ENCODE data around the gene ELL2. TPM values are rescaled to one million over a fixed set of nuclear protein-coding genes. Genes with fewer than 3 reads are reported as not detected.

Gene ELL2
- total and polyA plus RNA-seq, 2 donors from 2014 or later = 10.1 to 37.2 TPM

DNA sequence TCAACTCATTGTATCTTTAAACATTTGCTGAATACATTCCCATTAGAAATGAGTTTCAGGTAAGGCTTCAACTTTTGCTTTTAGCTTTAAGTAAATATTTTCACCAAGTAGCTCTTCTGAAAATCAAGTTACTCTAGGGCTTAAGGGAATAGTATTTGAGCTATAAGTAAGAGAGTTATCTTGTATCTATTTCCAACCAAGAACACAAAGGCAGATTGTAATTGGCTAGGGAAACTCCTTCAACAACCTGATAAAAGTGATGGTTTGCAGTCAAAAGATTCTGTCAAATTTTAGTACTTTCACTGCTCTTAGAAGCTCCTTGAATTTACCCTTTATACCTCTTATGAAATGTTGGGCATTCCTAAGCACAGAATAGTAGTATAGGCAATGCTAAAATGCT, 13.0 kb downstream of the ELL2 start:
- H3K4me1 ChIP-seq (ENCODE audit: control insufficient read depth in 2 of 3, insufficient read depth in 2 of 3, low read depth in 1 of 3, low read length in 3 of 3) = peaks cover 0 to 3% (median 0%) of the 10 kb centered on the region in 3 donors
- DNase-seq = no peak
- intact Hi-C loops (cut with DNase I) = no loop called here
- TF ChIP-seq, protein P1, sequence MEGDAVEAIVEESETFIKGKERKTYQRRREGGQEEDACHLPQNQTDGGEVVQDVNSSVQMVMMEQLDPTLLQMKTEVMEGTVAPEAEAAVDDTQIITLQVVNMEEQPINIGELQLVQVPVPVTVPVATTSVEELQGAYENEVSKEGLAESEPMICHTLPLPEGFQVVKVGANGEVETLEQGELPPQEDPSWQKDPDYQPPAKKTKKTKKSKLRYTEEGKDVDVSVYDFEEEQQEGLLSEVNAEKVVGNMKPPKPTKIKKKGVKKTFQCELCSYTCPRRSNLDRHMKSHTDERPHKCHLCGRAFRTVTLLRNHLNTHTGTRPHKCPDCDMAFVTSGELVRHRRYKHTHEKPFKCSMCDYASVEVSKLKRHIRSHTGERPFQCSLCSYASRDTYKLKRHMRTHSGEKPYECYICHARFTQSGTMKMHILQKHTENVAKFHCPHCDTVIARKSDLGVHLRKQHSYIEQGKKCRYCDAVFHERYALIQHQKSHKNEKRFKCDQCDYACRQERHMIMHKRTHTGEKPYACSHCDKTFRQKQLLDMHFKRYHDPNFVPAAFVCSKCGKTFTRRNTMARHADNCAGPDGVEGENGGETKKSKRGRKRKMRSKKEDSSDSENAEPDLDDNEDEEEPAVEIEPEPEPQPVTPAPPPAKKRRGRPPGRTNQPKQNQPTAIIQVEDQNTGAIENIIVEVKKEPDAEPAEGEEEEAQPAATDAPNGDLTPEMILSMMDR (IDR thresholded peaks at IDR 0.05; ENCODE audit: borderline replicate concordance, extremely low read depth, insufficient read depth) = no peak
- H3K9me3 ChIP-seq (ENCODE audit: control insufficient read depth in 2 of 3, insufficient read depth in 1 of 3, low read length in 3 of 3) = no peaks in the 10 kb centered on the region
- H3K4me3 ChIP-seq (ENCODE audit: low read length in 3 of 3) = no peak overlapping the region
- FAIRE-seq = no peak
- H3K9ac ChIP-seq (ENCODE audit: low read length in 3 of 3) = no peak overlapping the region
- no peaks in the 10 kb centered on the region for H3K27me3 ChIP-seq (ENCODE audit: control insufficient read depth, insufficient read depth, low read length)
- no peaks in the 10 kb centered on the region for H3K36me3 ChIP-seq (ENCODE audit: control insufficient read depth in 2 of 3, insufficient read depth in 3 of 3, low read length in 3 of 3)
- no peak overlapping the region for H3K27ac ChIP-seq (ENCODE audit: low read depth in 2 of 2, low read length in 2 of 2)

DNA sequence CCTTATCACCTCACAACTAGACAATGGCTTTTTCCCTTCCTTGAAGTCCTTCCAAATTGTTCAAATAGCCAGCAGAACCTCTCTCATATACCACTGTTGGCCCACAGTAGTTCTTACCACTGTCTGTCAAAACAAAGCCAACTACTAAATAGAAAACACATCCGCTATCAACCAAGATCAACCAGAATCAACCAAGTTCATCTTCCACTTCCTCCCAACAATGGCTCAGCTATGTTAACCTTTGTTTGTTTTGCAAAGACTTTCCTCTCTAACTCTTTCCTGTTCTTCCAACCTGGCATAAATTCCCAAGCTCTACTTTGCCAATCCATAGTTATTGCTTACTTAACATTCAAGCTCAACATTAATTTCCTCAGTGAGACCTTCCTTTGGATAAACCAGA, 15.2 kb downstream of the ELL2 start:
- TF ChIP-seq, protein P1 (IDR thresholded peaks at IDR 0.05; ENCODE audit: borderline replicate concordance, extremely low read depth, insufficient read depth) = no peak

DNA sequence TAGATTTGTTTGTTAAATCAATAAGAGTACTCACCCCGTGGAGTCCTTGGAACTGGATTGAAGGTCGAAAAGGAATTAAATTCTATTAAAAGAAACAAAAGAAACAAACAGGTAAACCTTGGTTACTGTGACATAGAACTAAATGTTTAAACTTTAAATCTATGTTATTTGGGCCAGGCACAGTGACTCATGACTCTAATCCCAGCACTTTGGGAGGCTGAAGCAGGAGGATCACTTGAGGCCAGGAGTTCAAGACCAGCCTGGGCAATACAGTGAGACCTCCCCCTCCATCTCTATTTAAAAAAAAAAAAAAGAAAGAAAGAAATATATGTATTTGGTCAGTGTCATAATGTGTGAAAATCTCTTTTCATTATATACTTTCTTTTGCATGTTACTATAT, 18.7 kb downstream of the ELL2 start:
- no peak for FAIRE-seq
- Histone ChIP-seq H3K9ac (ENCODE audit: low read length in 3 of 3) (no peak overlapping the region), H3K4me1 (ENCODE audit: control insufficient read depth in 2 of 3, insufficient read depth in 2 of 3, low read depth in 1 of 3, low read length in 3 of 3) (no peaks in the 10 kb centered on the region), H3K27me3 (ENCODE audit: control insufficient read depth, insufficient read depth, low read length) (no peaks in the 10 kb centered on the region), H3K27ac (ENCODE audit: low read depth in 2 of 2, low read length in 2 of 2) (no peak overlapping the region), H3K36me3 (ENCODE audit: control insufficient read depth in 2 of 3, insufficient read depth in 3 of 3, low read length in 3 of 3) (no peaks in the 10 kb centered on the region), H3K9me3 (ENCODE audit: control insufficient read depth in 2 of 3, insufficient read depth in 1 of 3, low read length in 3 of 3) (no peaks in the 10 kb centered on the region), H3K4me3 (ENCODE audit: low read length in 3 of 3) (no peak overlapping the region)
- DNase-seq = no peak
- intact Hi-C loops (cut with DNase I) = no loop called here
- TF ChIP-seq, protein P1 (IDR thresholded peaks at IDR 0.05; ENCODE audit: borderline replicate concordance, extremely low read depth, insufficient read depth) = no peak

More for the DNA sequence above, 15.2 kb downstream of the ELL2 start:
- Histone ChIP-seq H3K27me3 (ENCODE audit: control insufficient read depth, insufficient read depth, low read length) (no peaks in the 10 kb centered on the region), H3K9ac (ENCODE audit: low read length in 3 of 3) (no peak overlapping the region), H3K4me1 (ENCODE audit: control insufficient read depth in 2 of 3, insufficient read depth in 2 of 3, low read depth in 1 of 3, low read length in 3 of 3) (peaks cover 0 to 3% (median 0%) of the 10 kb centered on the region in 3 donors), H3K27ac (ENCODE audit: low read depth in 2 of 2, low read length in 2 of 2) (no peak overlapping the region), H3K9me3 (ENCODE audit: control insufficient read depth in 2 of 3, insufficient read depth in 1 of 3, low read length in 3 of 3) (no peaks in the 10 kb centered on the region), H3K4me3 (ENCODE audit: low read length in 3 of 3) (no peak overlapping the region), H3K36me3 (ENCODE audit: control insufficient read depth in 2 of 3, insufficient read depth in 3 of 3, low read length in 3 of 3) (no peaks in the 10 kb centered on the region)
- intact Hi-C loops (cut with DNase I) = no loop called here
- FAIRE-seq (no peak), DNase-seq (no peak)

DNA sequence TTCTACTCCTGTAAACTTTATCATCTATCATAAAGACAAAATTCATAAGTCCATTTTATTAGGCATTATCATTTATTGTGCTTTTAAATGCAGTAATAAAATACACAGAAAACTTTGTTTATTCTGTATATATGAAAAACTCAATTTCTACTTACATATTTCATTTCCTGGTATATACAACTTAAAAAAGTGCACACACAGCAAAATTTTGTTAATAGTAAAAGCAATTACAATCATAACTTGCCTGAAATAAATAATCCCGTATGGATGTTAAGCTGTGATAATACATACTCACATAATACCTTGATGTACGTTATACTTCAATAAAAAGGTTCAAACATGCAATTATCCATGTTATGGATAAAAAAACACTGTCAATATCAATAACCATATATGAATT, 19.2 kb downstream of the ELL2 start:
- no peak overlapping the region for H3K9ac ChIP-seq (ENCODE audit: low read length in 3 of 3)
- intact Hi-C loops (cut with DNase I) = no loop called here
- no peak for FAIRE-seq
- no peaks in the 10 kb centered on the region for H3K9me3 ChIP-seq (ENCODE audit: control insufficient read depth in 2 of 3, insufficient read depth in 1 of 3, low read length in 3 of 3)
- no peak for DNase-seq
- H3K36me3 ChIP-seq (ENCODE audit: control insufficient read depth in 2 of 3, insufficient read depth in 3 of 3, low read length in 3 of 3) = no peaks in the 10 kb centered on the region
- TF ChIP-seq, protein P1 (IDR thresholded peaks at IDR 0.05; ENCODE audit: borderline replicate concordance, extremely low read depth, insufficient read depth) = no peak
- no peaks in the 10 kb centered on the region for H3K27me3 ChIP-seq (ENCODE audit: control insufficient read depth, insufficient read depth, low read length)
- H3K4me1 ChIP-seq (ENCODE audit: control insufficient read depth in 2 of 3, insufficient read depth in 2 of 3, low read depth in 1 of 3, low read length in 3 of 3) = no peaks in the 10 kb centered on the region
- no peak overlapping the region for H3K4me3 ChIP-seq (ENCODE audit: low read length in 3 of 3)
- no peak overlapping the region for H3K27ac ChIP-seq (ENCODE audit: low read depth in 2 of 2, low read length in 2 of 2)
